Endothelial cell of umbilical vein (primary cell): ENCODE data around the gene DMPK. TPM values are rescaled to one million over a fixed set of nuclear protein-coding genes. Genes with fewer than 3 reads are reported as not detected.

ENCODE experiments used
- BruUV-seq: library from RNA; stranded (reverse); fragments of 400-500 nt; replicated peaks from 2 replicates; lab custom pipeline; 2021; lab: Mats Ljungman, UMichigan
- CTCF ChIA-PET: fragments of 300-600, 350-600 bp; sonication (Branson Sonifier 250); formaldehyde crosslinking; loops from one replicate; lab custom pipeline; 2021; ENCODE audit warnings: antibody characterized with exemption, inconsistent platforms; lab: Charles Lee
- POLR2A ChIA-PET: fragments of 300-600, 350-600 bp; sonication (Branson Sonifier 250); formaldehyde crosslinking; loops from one replicate; lab custom pipeline; 2021; ENCODE audit warnings: antibody characterized with exemption, inconsistent platforms; lab: Charles Lee
- DNase-seq: peaks from one replicate; pipeline ENCODE4 v3.0.0-alpha.2; 2011; ENCODE audit warnings: low read depth, low spot score
- FAIRE-seq: peaks from 2 replicates; lab custom pipeline; 2011; peaks lifted over from hg19 to GRCh38; lab: Jason Lieb, UNC
- H2AFZ ChIP-seq: 2 replicates; pipeline ENCODE4 v1.6.0; 2012; ENCODE audit warnings: low read depth, low read length, control low read depth, inconsistent platforms
- H3K27ac ChIP-seq: 2 replicates; pipeline ENCODE4 v1.5.1; 2011; ENCODE audit warnings: low read depth, mild to moderate bottlenecking, control low read depth, low read length, moderate library complexity; ENCODE audit not compliant: insufficient read depth
- H3K27me3 ChIP-seq, 2 experiments: 2 replicates each; pipeline versions ENCODE4 v1.6.0 to v1.6.1; 2011; ENCODE audit warnings: low read length in 2 of 2, mixed read lengths in 1 of 2; ENCODE audit not compliant: control insufficient read depth in 2 of 2, insufficient read depth in 2 of 2
- H3K36me3 ChIP-seq, 2 experiments: 2 replicates in 1 of 2; 3 replicates in 1 of 2; pipeline ENCODE4 v1.5.1; 2011; ENCODE audit warnings: low read length in 2 of 2, mild to moderate bottlenecking in 1 of 2, moderate library complexity in 1 of 2; ENCODE audit not compliant: control insufficient read depth in 2 of 2, insufficient read depth in 2 of 2; ENCODE audit errors: extremely low read depth in 1 of 2
- H3K4me1 ChIP-seq: 3 replicates; pipeline ENCODE4 v1.5.1; 2011; ENCODE audit warnings: mild to moderate bottlenecking, low read length; ENCODE audit not compliant: control insufficient read depth, insufficient read depth; ENCODE audit errors: extremely low read depth
- H3K4me2 ChIP-seq: 2 replicates; pipeline ENCODE4 v1.6.1; 2011; ENCODE audit warnings: low read length, control low read depth, mixed read lengths; ENCODE audit not compliant: insufficient read depth
- H3K4me3 ChIP-seq, 3 experiments: fragments of 200-600 bp in 1 of 3; sonication (generic), shearing (Covaris generic) in 1 of 3; replicated peaks in 1 of 3; 2 replicates each; pipeline ENCODE4 v1.5.1; 2011 to 2016; ENCODE audit warnings: control low read depth in 3 of 3, low read length in 3 of 3, mild to moderate bottlenecking in 2 of 3, inconsistent platforms in 1 of 3, low read depth in 1 of 3, moderate library complexity in 1 of 3; ENCODE audit not compliant: insufficient read depth in 1 of 3
- H3K79me2 ChIP-seq: 2 replicates; pipeline ENCODE4 v1.6.0; 2012; ENCODE audit warnings: low read length, inconsistent platforms; ENCODE audit not compliant: control insufficient read depth, insufficient read depth
- H3K9ac ChIP-seq: replicated peaks from 2 replicates; pipeline ENCODE3; 2011; ENCODE audit warnings: low read length, control low read depth; ENCODE audit not compliant: insufficient read depth; ENCODE audit errors: extremely low read depth
- H3K9me1 ChIP-seq: replicated peaks from 3 replicates; pipeline ENCODE4 v1.6.0; 2011; ENCODE audit warnings: mild to moderate bottlenecking, low read length; ENCODE audit not compliant: control insufficient read depth, insufficient read depth; ENCODE audit errors: extremely low read depth
- H3K9me3 ChIP-seq: replicated peaks from 2 replicates; pipeline ENCODE4 v1.5.1; 2012; ENCODE audit warnings: low read length, inconsistent platforms; ENCODE audit not compliant: control insufficient read depth, insufficient read depth
- H4K20me1 ChIP-seq: replicated peaks from 2 replicates; pipeline ENCODE3; 2011; ENCODE audit warnings: mild to moderate bottlenecking, low read length; ENCODE audit not compliant: control insufficient read depth, insufficient read depth; ENCODE audit errors: extremely low read depth
- EZH2 ChIP-seq: IDR thresholded peaks from 2 replicates; pipeline ENCODE4 v1.6.1; 2012; ENCODE audit warnings: borderline replicate concordance, low read depth, mild to moderate bottlenecking, moderate library complexity, low read length, inconsistent platforms; ENCODE audit not compliant: severe bottlenecking
- FOS ChIP-seq: IDR thresholded peaks from 2 replicates; pipeline ENCODE4 v1.6.1; 2011; ENCODE audit warnings: mild to moderate bottlenecking, low read length, moderate library complexity, borderline replicate concordance; ENCODE audit not compliant: insufficient read depth
- GATA2 ChIP-seq: IDR thresholded peaks from 2 replicates; pipeline ENCODE4 v1.7.0; 2011; ENCODE audit warnings: low read depth, mild to moderate bottlenecking, moderate library complexity, mixed read lengths, low read length; ENCODE audit not compliant: insufficient read length, insufficient read depth
- JUN ChIP-seq: IDR thresholded peaks from 2 replicates; pipeline ENCODE4 v1.6.1; 2011; ENCODE audit warnings: borderline replicate concordance, low read depth; ENCODE audit not compliant: insufficient read length, insufficient read depth
- MYC ChIP-seq: IDR thresholded peaks from one replicate; pipeline ENCODE4 v1.6.1; 2011; ENCODE audit warnings: mild to moderate bottlenecking, low read depth, low read length
- POLR2A ChIP-seq: IDR thresholded peaks from 2 replicates; pipeline ENCODE4 v1.6.1; 2012; ENCODE audit warnings: low read depth, mild to moderate bottlenecking, control low read depth, low read length
- POLR2AphosphoS5 ChIP-seq: IDR thresholded peaks from 2 replicates; pipeline ENCODE4 v1.6.1; 2012; ENCODE audit warnings: low read depth, mild to moderate bottlenecking, control low read depth, low read length, moderate library complexity; ENCODE audit not compliant: insufficient read depth
- dilution Hi-C: fragments of 300-500 bp; cut with MboI; formaldehyde crosslinking; loops from one replicate; pipeline ENCODE4 v1.15.0; 2019; ENCODE audit warnings: low sequenced_read_pairs; ENCODE audit not compliant: extremely low pct_ligation_motif_present
- intact Hi-C: fragments of 100-400 bp; cut with micrococcal nuclease; formaldehyde crosslinking; loops from one replicate; pipeline ENCODE4 v1.10.0; 2022
- polyA plus RNA-seq, 4 experiments: library from polyadenylated mRNA; depleted of rRNA in 3 of 4; stranded (reverse) in 3 of 4; unstranded in 1 of 4; fragments of >200 nt; gene quantifications; 2 replicates each; pipeline versions ENCODE4 v1.2.1 to v1.2.3, GENCODE V29; 2011 to 2012; ENCODE audit warnings: missing spikeins in 1 of 4
- total RNA-seq: library from RNA; stranded (reverse); gene quantifications from 2 replicates; pipeline ENCODE4 v1.2.3, GENCODE V29; 2021
- TF ChIP-seq, protein P1 (sequence below): IDR thresholded peaks from 2 replicates; pipeline ENCODE4 v1.6.1; 2011; ENCODE audit not compliant: insufficient read depth, insufficient read length
- TF ChIP-seq, protein P2 (sequence below), 2 donors: IDR thresholded peaks; 1 replicate in 1 of 2; 2 replicates in 1 of 2; pipeline ENCODE4 v1.5.1; 2011; ENCODE audit warnings: low read length in 2 of 2, mild to moderate bottlenecking in 2 of 2, moderate library complexity in 2 of 2, control low read depth in 1 of 2, inconsistent platforms in 1 of 2, low read depth in 1 of 2; ENCODE audit not compliant: insufficient read depth in 1 of 2; ENCODE audit errors: extremely low read depth in 1 of 2

Gene DMPK
- total and polyA plus RNA-seq, 2 donors (not counting 3 experiments of a cell fraction or from before 2014, with no cell fraction given) = 36.6 to 73.3 TPM

DNA sequence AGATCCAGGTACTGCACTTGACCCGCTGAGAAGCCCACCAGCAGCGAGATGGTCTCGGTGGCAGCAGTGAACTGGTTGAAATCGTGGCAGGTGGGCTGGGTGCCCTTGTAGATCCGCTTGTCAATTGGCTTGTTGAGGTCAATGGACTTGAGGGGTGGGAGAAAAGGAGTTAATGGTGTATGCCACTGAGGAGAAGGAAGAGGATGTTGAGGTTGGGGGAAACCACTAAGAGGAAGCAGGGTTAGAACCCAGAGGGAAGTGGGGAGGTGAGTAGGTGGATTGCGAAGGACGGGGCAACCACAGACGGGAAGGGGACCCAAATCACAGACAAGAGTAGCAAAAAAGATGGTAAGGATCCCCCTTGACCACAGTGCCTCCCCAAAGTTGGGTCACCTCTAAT, 8.7 kb upstream of the DMPK start:
- Histone ChIP-seq H3K4me1 (peaks cover 16% of the 10 kb centered on the region), H3K27ac (no peak overlapping the region), H3K36me3 (peaks cover 10 to 28% of the 10 kb centered on the region in 2 experiments), H3K9ac (no peak overlapping the region), H3K4me3 (peak overlapping the region in 1 of 3 experiments; percentile 83), H3K9me3 (no peaks in the 10 kb centered on the region), H3K79me2 (peaks cover 18% of the 10 kb centered on the region), H2AFZ (no peak overlapping the region), H3K4me2 (peak overlapping the region; percentile 94), H3K27me3 (no peaks in the 10 kb centered on the region), H4K20me1 (no peaks in the 10 kb centered on the region), H3K9me1 (no peaks in the 10 kb centered on the region)
- no peak for FAIRE-seq
- BruUV-seq = TSS peak; percentile 13
- ChIA-PET CTCF (interaction anchor here (1.6 to 2.3 kb wide), 2 partner anchors 8 to 26 kb away, joined by 3 to 13 read pairs; no protein-coding TSS in a partner anchor), POLR2A (no interaction called here)
- TF ChIP-seq, protein P1, sequence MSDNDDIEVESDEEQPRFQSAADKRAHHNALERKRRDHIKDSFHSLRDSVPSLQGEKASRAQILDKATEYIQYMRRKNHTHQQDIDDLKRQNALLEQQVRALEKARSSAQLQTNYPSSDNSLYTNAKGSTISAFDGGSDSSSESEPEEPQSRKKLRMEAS = no peak
- TF ChIP-seq, protein P2, sequence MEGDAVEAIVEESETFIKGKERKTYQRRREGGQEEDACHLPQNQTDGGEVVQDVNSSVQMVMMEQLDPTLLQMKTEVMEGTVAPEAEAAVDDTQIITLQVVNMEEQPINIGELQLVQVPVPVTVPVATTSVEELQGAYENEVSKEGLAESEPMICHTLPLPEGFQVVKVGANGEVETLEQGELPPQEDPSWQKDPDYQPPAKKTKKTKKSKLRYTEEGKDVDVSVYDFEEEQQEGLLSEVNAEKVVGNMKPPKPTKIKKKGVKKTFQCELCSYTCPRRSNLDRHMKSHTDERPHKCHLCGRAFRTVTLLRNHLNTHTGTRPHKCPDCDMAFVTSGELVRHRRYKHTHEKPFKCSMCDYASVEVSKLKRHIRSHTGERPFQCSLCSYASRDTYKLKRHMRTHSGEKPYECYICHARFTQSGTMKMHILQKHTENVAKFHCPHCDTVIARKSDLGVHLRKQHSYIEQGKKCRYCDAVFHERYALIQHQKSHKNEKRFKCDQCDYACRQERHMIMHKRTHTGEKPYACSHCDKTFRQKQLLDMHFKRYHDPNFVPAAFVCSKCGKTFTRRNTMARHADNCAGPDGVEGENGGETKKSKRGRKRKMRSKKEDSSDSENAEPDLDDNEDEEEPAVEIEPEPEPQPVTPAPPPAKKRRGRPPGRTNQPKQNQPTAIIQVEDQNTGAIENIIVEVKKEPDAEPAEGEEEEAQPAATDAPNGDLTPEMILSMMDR (IDR thresholded peaks at IDR 0.05; ENCODE audit: extremely low read depth in 1 of 2, insufficient read depth in 1 of 2, low read depth in 1 of 2, low read length in 2 of 2) = no peak
- TF ChIP-seq POLR2AphosphoS5 (no peak), GATA2 (no peak), FOS (no peak), EZH2 (no peak), POLR2A (no peak), MYC (no peak), JUN (no peak)
- dilution Hi-C loops = no loop called here
- intact Hi-C loops = no loop called here
- DNase-seq = no peak
